ENCODE results near the gene BUB1B.
A peak's percentile ranks its signal among the peaks of the same experiment; 100 is the strongest.
"Not testable (repeated sequence)": the region's sequence is repeated elsewhere in the genome, so short reads cannot be mapped to it uniquely, and the experiment has no call there.

Gene BUB1B, protein sequence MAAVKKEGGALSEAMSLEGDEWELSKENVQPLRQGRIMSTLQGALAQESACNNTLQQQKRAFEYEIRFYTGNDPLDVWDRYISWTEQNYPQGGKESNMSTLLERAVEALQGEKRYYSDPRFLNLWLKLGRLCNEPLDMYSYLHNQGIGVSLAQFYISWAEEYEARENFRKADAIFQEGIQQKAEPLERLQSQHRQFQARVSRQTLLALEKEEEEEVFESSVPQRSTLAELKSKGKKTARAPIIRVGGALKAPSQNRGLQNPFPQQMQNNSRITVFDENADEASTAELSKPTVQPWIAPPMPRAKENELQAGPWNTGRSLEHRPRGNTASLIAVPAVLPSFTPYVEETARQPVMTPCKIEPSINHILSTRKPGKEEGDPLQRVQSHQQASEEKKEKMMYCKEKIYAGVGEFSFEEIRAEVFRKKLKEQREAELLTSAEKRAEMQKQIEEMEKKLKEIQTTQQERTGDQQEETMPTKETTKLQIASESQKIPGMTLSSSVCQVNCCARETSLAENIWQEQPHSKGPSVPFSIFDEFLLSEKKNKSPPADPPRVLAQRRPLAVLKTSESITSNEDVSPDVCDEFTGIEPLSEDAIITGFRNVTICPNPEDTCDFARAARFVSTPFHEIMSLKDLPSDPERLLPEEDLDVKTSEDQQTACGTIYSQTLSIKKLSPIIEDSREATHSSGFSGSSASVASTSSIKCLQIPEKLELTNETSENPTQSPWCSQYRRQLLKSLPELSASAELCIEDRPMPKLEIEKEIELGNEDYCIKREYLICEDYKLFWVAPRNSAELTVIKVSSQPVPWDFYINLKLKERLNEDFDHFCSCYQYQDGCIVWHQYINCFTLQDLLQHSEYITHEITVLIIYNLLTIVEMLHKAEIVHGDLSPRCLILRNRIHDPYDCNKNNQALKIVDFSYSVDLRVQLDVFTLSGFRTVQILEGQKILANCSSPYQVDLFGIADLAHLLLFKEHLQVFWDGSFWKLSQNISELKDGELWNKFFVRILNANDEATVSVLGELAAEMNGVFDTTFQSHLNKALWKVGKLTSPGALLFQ

DNA sequence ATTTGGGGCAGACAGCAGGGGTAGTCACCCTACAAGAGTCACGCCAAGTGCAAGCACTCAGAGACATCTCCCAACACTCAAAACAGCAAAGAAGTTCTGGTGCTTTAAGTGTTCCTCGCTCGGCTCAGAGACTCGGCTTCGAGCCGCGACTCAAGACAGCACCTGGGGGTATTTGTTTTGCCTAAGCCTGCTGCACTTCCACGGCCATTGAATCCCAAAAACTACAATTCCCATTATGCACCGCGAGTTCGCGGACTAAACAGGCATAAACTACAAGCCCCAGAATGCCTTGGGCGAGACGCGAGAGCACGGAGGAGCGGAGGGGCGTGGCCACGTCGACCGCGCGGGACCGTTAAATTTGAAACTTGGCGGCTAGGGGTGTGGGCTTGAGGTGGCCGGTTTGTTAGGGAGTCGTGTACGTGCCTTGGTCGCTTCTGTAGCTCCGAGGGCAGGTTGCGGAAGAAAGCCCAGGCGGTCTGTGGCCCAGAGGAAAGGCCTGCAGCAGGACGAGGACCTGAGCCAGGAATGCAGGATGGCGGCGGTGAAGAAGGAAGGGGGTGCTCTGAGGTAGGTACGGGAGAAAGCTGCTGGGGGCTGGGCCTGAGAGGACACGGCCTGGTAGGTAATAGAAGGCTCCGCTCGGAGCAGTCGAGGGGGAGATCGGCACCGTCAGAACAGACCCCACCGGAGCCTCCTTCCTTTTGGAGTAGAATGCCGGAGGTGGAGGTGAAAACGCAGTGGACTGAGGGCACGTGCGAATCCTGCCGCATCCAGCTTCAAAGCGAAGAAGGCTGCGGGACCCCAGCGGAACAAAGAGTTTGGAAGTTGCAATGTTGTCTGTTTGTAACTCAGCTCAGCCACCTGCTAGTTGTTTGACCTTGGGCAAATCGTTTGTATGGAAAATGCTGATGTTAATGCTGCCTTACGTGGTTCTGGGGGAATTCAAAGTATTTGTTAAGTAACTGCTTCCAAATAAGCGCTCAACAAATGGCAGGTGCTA lies at the start of gene BUB1B:
TSS of gene BUB1B (plus strand) at position 381 of the 1,000 bp plus-strand sequence. CDS start at position 533, 152 bp downstream.
- peak; percentile 72 for DNase-seq

DNA sequence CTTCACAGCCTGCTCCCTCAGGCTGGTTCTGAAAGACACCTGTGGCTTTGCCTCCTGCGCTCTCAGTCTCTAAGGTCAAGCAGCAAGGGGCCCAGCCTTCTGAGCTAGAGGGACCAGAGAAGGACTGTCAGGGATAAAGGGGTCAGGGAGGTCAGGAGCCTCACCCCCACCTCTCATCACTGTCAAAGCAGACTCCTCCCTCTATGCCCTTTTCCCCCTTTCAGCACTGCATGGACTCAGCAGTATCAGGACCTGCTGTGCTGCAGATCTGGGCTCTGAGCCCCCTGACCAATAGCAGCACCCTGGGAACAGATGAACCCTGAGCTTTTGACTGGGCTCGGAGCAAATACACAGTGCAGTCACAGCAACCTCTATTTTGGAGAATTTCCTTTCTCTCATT lies 49.0 kb upstream of the BUB1B start:
- DNase-seq, result no peak

DNA sequence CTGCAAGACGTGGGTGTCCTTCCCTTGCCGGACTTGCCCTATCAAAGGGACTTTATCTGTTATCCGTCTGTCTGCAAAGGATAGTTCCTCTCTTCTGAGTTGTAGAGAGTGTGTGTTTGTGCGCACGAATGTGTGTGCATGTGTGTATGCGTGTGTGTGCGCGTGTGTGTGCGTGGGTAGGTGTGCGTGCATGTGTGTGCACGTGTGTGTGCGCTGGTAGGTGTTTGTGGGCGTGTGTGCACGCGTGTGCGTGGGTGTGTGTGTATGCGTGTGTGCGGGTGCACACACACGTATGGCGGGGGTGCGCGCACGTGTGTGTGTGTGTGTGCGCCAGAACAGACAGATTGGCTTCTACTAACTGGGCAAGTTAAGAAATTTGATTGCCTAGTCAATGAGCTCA lies 48.1 kb upstream of the BUB1B start:
- DNase-seq, result no peak

DNA sequence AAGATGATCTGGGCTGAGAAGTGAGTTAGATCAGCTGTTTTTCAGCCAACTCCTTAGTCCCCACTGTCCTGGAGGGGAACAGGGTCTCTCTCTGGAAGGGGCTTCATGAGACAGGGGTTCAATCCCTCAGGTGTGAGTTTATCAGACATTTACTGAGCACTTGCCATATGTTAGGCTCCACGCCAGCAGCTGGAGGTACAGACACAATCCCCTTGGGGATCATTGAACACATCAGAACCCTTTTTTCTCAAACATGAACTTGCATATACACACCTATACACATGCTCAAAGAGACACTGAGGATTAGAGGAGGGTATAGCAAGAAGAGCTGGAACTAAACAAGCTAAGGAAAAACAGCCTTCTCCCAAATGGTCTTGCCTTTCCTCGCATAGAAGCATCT lies 46.7 kb upstream of the BUB1B start:
- DNase-seq, result no peak

DNA sequence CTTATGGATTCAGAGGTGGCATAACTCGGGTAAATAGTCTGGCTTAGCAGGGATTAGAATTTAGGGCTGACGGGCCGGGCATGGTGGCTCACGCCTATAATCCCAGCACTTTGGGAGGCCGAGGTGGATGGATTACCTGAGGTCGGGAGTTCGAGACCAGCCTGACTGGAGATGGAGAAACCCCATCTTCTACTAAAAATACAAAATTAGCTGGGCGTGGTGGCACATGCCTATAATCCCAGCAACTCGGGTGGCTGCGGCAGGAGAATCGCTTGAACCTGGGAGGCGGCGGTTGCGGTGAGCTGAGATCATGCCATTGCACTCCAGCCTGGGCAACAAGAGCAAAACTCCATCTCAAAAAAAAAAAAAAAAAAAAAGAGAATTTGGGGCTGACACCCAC lies 45.8 kb upstream of the BUB1B start:
- DNase-seq, result not testable (repeated sequence)

DNA sequence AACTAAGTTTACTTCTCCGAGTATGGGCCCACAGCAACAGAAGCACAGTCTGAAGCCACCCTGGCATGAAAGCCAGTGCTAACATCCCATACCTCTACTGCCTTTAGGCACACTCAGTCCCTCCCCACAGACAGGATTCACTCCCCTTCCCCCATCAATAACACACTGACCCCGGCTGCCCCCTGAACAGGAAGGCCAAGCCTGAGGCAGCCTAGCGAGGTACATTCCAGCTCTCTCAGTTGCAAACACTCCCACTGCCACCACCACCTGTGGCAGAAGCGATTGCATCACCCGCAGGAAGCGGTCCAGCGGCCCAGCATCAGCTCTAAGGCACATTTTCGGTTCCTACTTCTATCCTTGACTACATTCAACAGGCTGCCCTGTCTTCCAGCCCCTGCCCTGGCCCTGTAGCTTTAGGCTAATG lies 45.2 kb upstream of the BUB1B start:
- no peak for DNase-seq

DNA sequence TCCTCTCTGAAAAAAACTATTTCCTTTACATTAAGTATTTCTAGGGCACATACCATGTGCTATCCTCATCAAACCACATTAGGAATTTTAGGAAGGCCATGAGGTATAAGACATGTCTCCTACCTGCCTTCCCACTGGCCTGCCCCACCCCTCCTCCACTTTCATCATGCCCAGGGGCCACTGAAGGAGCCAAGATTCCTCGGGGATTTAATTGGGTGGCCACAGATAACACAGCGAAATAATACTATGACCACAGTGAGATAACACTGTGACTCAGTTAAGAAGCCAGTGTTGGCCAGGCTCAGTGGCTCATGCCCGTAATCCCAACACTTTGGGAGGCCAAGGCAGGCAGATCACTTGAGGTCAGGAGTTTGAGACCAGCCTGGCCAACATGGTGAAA lies 42.4 kb upstream of the BUB1B start:
- no peak for DNase-seq

DNA sequence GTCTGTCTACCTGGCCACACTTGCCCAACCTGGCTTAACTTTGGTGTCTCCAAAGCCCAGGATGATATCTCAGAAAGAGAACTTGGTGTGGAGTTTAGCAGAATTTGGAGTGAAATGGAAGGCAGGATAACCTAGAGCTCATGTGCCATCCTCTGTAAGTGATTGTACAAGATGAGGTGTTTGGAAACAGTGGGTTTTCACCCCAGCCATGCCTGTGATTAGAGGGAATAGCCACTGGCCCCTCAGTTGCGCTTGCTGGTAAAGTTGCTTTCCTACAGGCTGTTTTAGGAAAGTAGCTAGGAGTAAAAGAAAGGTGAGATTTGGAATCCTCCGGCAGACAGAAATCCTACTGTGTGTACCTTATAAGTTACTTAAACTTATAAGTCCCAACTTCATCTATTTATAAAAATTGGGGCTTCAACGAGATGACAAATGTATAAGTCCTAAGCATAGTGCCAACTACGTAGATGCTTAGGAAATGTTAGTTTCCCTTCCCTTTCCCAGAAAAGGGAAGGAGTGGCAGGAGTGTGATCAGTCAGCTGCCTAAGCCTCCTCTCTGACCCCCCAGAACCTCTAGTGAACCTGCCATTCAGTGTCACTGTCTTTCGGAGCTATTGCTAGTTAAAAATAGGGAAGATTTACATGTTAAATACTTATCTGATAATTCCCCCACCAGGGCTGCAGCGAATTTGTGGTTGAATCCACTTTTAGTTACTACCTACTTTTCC lies 38.8 kb upstream of the BUB1B start:
- no peak for DNase-seq

DNA sequence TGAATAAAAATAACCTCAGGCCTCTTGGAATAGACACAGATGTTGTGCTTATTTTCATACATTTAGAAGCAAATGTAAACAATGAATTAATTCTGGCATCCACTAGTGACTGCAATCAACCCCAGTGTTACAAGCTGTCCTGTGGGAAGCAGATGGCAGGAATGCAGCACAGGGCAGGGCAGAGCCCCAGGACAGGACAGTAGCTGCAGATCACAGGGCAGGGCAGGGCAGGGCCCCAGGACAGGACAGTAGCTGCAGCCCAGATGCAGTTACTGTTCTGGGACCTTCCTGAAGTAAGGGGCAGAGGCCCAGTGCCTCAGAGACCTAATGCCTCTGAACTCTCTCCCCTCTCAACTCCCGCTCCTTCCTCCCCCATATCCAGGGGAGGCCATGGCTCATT lies 37.9 kb upstream of the BUB1B start:
- not testable (repeated sequence) for DNase-seq

DNA sequence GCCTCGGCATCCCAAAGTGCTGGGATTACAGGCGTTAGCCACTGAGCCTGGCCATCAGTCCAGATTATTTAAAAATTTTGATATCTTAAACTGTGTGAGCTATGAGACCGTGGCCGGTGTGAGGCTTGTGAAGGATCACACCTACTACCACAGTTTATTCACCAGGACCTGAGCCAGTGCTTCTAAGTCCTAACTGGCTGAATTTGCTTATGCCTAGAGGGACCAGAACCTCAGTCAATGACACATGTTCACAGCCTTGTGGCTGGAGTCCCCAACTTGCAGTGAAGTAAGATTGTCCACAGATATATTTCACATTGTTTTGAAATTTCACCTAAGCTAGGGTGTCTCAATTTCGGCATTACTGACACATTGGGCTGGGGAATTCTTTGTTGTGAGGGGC lies 37.0 kb upstream of the BUB1B start:
- not testable (repeated sequence) for DNase-seq

DNA sequence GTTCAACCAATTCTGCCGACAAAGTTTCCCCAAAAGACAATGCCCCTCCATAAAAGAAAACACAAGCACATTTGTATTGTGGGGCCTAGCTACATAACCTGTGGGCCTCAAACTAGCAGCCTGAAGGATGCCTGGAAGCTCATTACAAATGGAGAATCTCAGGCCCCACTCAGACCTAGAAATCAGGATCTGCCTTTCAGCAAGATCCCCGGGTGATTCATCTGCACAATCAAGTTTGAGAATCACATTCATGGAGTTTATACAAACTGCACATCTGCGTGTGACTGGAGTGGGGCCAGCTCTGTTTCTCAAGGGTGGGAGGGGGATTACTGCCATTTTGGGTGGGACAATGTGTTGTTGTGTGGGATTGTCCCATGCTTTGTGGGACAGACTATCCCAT lies 36.5 kb upstream of the BUB1B start:
- not testable (repeated sequence) for DNase-seq

DNA sequence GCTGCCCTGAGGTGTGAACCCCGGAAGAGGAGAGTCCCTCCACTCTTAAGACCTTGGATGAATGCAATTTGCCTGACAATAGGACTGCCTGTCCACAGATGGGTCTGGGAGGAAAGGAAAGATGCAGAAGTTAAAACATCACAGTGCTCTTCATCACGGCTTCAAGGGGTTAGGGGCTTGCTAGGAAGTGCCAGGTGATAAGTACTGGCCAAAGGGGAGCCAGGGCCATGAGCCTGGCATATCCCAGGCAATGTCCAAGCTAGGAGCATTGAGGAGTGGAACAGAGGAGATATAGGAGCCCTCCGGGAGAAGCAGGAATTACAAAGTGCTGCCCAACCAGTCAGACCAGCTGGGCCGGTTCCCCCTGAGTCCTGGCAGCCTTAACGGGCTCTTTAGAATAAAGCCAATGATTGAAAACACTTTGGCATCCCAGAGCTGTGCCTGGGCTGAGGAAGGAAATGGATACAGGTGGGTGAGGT lies 36.0 kb upstream of the BUB1B start:
- peak; percentile 17 for DNase-seq

DNA sequence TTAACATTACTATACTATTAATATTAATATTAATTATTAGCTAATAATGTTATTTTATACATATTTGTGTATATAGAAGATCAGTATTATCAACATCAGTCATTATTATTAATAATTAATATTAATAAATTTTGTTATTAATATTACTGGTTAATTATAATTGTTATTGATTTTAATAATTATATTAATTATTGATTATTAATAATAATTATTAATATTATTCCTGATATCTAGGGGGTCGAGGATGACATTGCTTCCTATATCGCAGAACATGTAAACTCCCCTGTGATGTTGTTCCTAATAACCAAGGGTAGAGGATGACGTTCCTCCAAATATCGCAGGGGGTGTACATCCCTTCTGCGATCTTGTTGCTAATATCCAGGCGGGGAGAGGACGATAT lies 34.9 kb upstream of the BUB1B start:
- DNase-seq, result no peak

DNA sequence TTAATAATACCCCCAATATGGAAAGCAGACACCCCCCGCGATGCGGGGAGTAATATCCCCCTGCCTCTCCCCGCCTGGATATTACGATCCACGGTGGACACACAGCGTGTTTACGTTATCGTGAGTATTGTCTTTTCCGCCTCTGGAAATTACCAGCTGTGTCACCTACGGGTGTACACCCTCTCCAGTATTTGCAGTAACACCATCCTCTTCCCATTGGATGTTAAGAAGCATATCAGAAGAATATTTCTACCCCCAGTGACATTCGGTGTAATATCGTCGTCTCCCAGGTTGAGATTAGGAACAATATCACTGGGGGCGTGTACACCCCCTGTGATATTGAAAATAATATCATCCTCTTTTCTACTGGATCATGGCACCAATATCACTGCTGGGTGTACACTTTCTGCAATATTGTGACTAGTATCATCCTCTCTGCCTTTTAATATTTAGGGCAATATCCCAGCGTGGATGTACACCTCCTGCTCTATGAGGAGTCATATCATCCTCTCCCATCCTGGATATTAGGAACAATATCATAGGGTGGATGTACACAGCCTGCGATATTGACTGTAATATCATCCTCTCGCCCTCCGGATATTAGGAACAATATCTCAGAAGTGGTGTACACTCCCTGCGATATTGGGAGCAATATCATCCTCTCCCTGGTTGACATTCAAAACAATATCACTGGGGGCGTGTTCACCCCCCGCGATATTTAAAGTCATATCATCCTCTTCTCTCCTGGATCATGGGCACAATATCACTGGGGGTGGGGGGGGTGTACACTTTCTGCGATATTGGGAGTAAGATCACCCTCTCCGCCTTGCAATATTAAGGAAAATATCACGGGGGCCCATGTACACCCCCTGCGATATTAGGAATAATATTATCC lies 31.9 kb upstream of the BUB1B start:
- no peak for DNase-seq

DNA sequence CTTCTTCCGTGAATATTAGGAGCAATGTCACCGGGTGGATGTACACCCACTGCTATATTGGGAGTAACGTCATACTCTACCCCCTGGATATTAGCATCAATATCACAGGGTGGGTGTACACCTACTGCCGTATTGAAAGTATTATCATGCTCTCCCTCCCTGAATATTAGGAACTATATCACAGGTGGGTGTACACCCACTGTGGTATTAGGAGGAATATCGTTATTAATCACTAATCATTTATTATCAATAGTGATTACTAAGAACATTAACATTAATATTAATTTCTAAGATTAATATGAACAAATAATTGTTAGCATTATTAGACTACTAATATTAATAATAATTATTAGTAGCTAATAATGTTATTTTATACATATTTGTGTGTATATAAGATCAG lies 30.8 kb upstream of the BUB1B start:
- DNase-seq, result no peak

DNA sequence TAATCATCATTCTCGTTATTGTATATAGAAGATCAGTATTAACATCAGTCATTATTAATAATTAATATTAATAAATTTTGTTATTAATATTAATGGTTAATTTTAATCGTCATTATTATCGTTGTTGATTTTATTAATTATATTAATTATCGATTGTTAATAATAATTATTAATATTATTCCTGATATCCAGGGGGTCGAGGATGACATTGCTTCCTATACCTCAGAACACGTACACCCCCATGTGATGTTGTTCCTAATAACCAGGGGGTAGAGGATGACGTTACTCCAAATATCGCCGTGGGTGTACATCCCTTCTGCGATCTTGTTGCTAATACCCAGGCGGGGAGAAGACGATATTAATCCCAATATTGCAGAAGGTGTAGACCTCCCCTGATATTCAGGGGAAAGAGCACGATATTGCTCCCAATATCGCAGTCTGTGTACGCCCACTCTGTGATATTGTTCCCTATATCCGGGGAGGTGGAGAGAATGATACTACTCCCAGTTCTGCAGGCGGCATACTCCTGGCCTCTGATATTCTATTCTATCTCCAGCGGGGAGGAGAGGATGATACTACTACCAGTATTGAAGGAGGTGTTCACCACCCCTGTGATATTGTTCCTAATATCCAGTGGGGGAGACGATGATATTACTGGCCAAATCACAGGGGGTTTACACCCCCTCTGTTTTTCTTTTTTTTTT lies 29.9 kb upstream of the BUB1B start:
- DNase-seq, result no peak

DNA sequence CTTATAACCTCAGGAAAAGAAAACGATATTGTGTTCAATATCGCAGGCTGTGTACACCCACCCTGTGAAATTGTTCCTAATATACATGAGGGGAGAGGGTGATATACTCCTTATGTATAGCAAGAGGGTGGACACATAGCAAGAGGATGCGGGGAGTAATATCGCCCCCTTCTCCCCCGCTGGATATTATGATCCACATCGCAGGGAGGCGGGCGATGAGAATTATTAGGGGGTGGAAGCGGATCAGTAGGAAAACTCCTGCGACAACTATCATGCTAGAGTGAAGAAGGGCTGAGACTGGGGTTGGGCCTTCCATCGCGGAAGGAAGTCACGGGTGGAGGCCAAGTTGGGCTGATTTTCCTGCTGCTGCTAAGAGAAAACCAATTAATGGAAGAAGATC lies 27.3 kb upstream of the BUB1B start:
- no peak for DNase-seq

DNA sequence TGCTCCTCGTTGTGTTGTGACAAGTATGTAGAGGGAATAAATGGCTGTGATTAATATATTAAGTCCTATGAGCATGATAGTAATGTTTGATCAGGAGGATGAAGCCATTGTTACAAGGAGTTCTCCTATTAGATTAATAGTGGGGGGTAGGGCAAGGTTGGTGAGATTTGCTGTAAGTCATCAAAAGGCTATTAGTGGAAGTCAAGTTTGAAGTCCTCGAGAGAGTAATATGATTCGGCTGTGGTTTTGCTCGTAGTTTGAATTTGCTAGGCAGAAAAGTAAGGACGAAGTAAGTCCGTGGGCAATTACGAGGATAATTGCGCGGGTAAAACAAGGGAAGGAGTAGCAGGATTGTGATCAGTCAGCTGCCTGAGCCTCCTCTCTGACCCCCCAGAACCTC lies 26.0 kb upstream of the BUB1B start:
- DNase-seq, result no peak

DNA sequence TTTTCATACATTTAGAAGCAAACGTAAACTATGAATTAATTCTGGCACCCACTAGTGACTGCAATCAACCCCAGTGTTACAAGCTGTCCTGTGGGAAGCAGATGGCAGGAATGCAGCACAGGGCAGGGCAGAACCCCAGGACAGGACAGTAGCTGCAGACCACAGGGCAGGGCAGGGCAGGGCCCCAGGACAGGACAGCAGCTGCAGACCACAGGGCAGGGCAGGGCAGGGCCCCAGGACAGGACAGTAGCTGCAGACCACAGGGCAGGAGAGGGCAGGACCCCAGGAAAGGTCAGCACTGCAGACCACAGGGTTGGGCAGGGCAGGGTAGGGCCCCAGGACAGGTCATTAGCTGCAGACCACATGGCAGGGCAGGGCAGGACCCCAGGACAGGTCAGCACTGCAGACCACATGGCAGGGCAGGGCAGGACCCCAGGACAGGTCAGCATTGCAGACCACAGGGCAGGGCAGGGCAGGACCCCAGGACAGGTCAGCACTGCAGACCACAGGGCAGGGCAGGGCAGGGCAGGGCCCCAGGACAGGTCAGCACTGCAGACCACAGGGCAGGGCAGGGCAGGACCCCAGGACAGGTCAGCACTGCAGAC lies 24.9 kb upstream of the BUB1B start:
- DNase-seq, result not testable (repeated sequence)

All from NCI-H748 treated with DMSO at 0.1 percent for 48 hours (cell line).